HepG2 (cell line): ENCODE results near the gene ZPR1. TPM values are rescaled to one million over a fixed set of nuclear protein-coding genes. Genes with fewer than 3 reads are reported as not detected.
A peak's percentile ranks its signal among the peaks of the same experiment; 100 is the strongest.

Experiments used
- CEBPB ChIP-seq: IDR thresholded peaks from 2 replicates; pipeline ENCODE4 v1.6.1; 2011; ENCODE audit warnings: low read depth, low read length, improper control_type of control experiment, borderline replicate concordance
- HBP1 ChIP-seq: IDR thresholded peaks from 2 replicates; pipeline ENCODE4 v1.6.1; 2016; ENCODE audit warnings: low read depth, control low read depth
- HMGXB4 ChIP-seq, 2 experiments: sonication (generic) in 1 of 2; formaldehyde crosslinking in 1 of 2; IDR thresholded peaks; 2 replicates each; pipeline versions ENCODE4 v1.4.0 to v1.6.1; 2018 to 2020; ENCODE audit warnings: missing genetic modification reagents in 2 of 2, borderline replicate concordance in 1 of 2, low read depth in 1 of 2, mild to moderate bottlenecking in 1 of 2, missing biosample characterization in 1 of 2
- HOXA3 ChIP-seq: sonication (generic); formaldehyde crosslinking; IDR thresholded peaks from 2 replicates; pipeline ENCODE4 v1.5.0; 2020; ENCODE audit warnings: missing genetic modification reagents
- IRF9 ChIP-seq: sonication (generic); formaldehyde crosslinking; IDR thresholded peaks from 2 replicates; pipeline ENCODE4 v1.8.0; 2022; ENCODE audit warnings: missing genetic modification reagents, mild to moderate bottlenecking, borderline replicate concordance
- POLR2A ChIP-seq, 2 experiments: IDR thresholded peaks; 2 replicates each; pipeline ENCODE4 v1.6.1; 2011; ENCODE audit warnings: low read depth in 2 of 2, low read length in 2 of 2, mild to moderate bottlenecking in 1 of 2, moderate library complexity in 1 of 2; ENCODE audit not compliant: insufficient read depth in 1 of 2
- SP2 ChIP-seq: sonication (generic); formaldehyde crosslinking; IDR thresholded peaks from 2 replicates; pipeline ENCODE4 v1.5.1; 2020; ENCODE audit warnings: mild to moderate bottlenecking, missing genetic modification reagents
- THAP7 ChIP-seq: sonication (generic); formaldehyde crosslinking; IDR thresholded peaks from 2 replicates; pipeline ENCODE4 v1.8.1; 2023; ENCODE audit warnings: mild to moderate bottlenecking, missing genetic modification reagents
- YY1 ChIP-seq: IDR thresholded peaks from 2 replicates; pipeline ENCODE4 v1.6.1; 2011; ENCODE audit warnings: low read length, low read depth, moderate library complexity, mild to moderate bottlenecking; ENCODE audit not compliant: insufficient read depth, insufficient replicate concordance
- ZNF431 ChIP-seq: sonication (generic); formaldehyde crosslinking; IDR thresholded peaks from 2 replicates; pipeline ENCODE4 v1.9.0; 2022; ENCODE audit warnings: missing genetic modification reagents, low read depth, mild to moderate bottlenecking, borderline replicate concordance
- ZNF501 ChIP-seq: sonication (generic); formaldehyde crosslinking; IDR thresholded peaks from 2 replicates; pipeline ENCODE4 v1.5.1; 2020; ENCODE audit warnings: mild to moderate bottlenecking, moderate library complexity, missing genetic modification reagents
- ZNF607 ChIP-seq: sonication (generic); formaldehyde crosslinking; IDR thresholded peaks from 2 replicates; pipeline ENCODE4 v1.5.1; 2020; ENCODE audit warnings: missing genetic modification reagents, mild to moderate bottlenecking, borderline replicate concordance
- polyA plus RNA-seq, 8 experiments: library from polyadenylated mRNA; depleted of rRNA in 3 of 8; stranded (reverse) in 7 of 8; unstranded in 1 of 8; fragments of >200 nt; fragmentation: Illumina TruSeq in 4 of 8; extraction: Trizol in 4 of 8; gene quantifications; 2 replicates each; pipeline versions ENCODE4 v1.2.1 to v1.2.3, GENCODE V29; 2011 to 2016; ENCODE audit warnings: low read depth in 4 of 8, missing spikeins in 1 of 8, mixed read lengths in 1 of 8; ENCODE audit not compliant: insufficient read depth in 1 of 8
- total RNA-seq, 5 experiments: library from RNA; depleted of rRNA; stranded (reverse); fragments of >200 nt; fragmentation: Illumina TruSeq; extraction: Trizol; gene quantifications; 2 replicates each; pipeline ENCODE4 v1.2.3, GENCODE V29; 2016; ENCODE audit warnings: low read depth in 1 of 5
- TF ChIP-seq, protein P1 (sequence below): sonication (generic); formaldehyde crosslinking; IDR thresholded peaks from 2 replicates; pipeline ENCODE4 v1.5.0; 2020; ENCODE audit warnings: mild to moderate bottlenecking, missing genetic modification reagents
- TF ChIP-seq, protein P2 (sequence below): sonication (generic); formaldehyde crosslinking; IDR thresholded peaks from 2 replicates; pipeline ENCODE4 v1.4.0; 2020; ENCODE audit warnings: mild to moderate bottlenecking, missing genetic modification reagents
- TF ChIP-seq, protein P3 (sequence below): sonication (generic); formaldehyde crosslinking; IDR thresholded peaks from 2 replicates; pipeline ENCODE4 v1.5.1; 2020; ENCODE audit warnings: missing genetic modification reagents, mild to moderate bottlenecking, borderline replicate concordance
- TF ChIP-seq, protein P4 (sequence below): sonication (generic); formaldehyde crosslinking; IDR thresholded peaks from 2 replicates; pipeline ENCODE4 v1.9.0; 2022; ENCODE audit warnings: missing genetic modification reagents, mild to moderate bottlenecking, borderline replicate concordance

Gene ZPR1
- total and polyA plus RNA-seq, 2 of the 13 experiments (the other 11 are each of a cell fraction or from before 2014, with no cell fraction given): 40.0 to 79.3 TPM

DNA sequence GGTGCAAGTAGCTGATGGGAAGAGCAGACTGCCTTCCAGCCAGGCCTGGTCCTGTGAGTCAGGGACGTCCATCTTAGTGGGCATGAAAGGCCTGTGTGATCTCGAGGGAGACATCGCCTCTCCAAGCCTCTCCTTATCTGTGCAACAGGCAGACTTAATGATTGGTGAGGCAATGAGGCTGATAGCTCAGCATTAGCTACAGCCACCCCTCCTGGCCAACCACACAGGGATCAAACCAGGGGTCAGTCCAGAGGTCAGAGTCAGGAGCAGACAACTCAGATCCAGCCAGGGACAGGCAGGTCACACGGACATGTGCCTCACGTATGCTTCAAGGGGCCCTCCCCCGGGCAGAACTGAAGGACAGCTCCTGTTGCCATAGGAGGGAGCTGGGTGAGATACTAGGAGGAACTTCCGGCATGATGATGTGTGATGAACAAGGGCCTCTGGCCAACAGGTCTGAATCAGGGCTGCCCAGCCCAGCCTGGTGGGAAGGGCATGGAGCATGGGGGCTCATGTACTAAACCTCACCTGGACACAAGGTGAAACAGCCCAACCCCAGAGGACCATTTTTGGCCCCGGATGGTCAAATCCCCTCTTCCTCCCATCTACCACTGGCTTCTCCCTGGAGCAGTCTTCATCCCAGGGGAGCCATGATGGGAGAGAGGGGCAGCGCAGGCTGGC is 39.1 kb upstream of the ZPR1 start (continued):
- TF ChIP-seq THAP7 (CRISPR knock-in tag) (no peak), HOXA3 (CRISPR knock-in tag) (peak; percentile 88), CEBPB (peak; percentile 85), HMGXB4 (CRISPR knock-in tag; IDR thresholded peaks at IDR 0.05; ENCODE audit: borderline replicate concordance in 1 of 2, low read depth in 1 of 2) (peak; percentile 51 to 66; a peak in 3 of 4 replicates), ZNF431 (CRISPR knock-in tag) (peak; percentile 92; the same call in 1 of the 2 replicates), HBP1 (CRISPR knock-in tag) (no peak; the same call in 1 of the 2 replicates), IRF9 (CRISPR knock-in tag) (peak; percentile 70; the same call in 1 of the 2 replicates), SP2 (CRISPR knock-in tag) (no peak; the same call in 1 of the 2 replicates), POLR2A (IDR thresholded peaks at IDR 0.05; ENCODE audit: insufficient read depth in 1 of 2, low read depth in 2 of 2, low read length in 2 of 2) (peak in 1 of 2 experiments; percentile 54; a peak in 2 of 4 replicates), YY1 (peak; percentile 17), ZNF501 (CRISPR knock-in tag) (peak; percentile 37), ZNF607 (CRISPR knock-in tag) (no peak; the same call in 1 of the 2 replicates)
- TF ChIP-seq, protein P1, sequence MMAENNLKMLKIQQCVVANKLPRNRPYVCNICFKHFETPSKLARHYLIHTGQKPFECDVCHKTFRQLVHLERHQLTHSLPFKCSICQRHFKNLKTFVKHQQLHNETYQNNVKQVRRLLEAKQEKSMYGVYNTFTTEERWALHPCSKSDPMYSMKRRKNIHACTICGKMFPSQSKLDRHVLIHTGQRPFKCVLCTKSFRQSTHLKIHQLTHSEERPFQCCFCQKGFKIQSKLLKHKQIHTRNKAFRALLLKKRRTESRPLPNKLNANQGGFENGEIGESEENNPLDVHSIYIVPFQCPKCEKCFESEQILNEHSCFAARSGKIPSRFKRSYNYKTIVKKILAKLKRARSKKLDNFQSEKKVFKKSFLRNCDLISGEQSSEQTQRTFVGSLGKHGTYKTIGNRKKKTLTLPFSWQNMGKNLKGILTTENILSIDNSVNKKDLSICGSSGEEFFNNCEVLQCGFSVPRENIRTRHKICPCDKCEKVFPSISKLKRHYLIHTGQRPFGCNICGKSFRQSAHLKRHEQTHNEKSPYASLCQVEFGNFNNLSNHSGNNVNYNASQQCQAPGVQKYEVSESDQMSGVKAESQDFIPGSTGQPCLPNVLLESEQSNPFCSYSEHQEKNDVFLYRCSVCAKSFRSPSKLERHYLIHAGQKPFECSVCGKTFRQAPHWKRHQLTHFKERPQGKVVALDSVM (CRISPR knock-in tag): no peak; the same call in 1 of the 2 replicates
- TF ChIP-seq, protein P2, sequence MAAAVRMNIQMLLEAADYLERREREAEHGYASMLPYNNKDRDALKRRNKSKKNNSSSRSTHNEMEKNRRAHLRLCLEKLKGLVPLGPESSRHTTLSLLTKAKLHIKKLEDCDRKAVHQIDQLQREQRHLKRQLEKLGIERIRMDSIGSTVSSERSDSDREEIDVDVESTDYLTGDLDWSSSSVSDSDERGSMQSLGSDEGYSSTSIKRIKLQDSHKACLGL (CRISPR knock-in tag): peak; percentile 68; the same call in 1 of the 2 replicates
- TF ChIP-seq, protein P3, sequence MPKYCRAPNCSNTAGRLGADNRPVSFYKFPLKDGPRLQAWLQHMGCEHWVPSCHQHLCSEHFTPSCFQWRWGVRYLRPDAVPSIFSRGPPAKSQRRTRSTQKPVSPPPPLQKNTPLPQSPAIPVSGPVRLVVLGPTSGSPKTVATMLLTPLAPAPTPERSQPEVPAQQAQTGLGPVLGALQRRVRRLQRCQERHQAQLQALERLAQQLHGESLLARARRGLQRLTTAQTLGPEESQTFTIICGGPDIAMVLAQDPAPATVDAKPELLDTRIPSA: no peak
- TF ChIP-seq, protein P4, sequence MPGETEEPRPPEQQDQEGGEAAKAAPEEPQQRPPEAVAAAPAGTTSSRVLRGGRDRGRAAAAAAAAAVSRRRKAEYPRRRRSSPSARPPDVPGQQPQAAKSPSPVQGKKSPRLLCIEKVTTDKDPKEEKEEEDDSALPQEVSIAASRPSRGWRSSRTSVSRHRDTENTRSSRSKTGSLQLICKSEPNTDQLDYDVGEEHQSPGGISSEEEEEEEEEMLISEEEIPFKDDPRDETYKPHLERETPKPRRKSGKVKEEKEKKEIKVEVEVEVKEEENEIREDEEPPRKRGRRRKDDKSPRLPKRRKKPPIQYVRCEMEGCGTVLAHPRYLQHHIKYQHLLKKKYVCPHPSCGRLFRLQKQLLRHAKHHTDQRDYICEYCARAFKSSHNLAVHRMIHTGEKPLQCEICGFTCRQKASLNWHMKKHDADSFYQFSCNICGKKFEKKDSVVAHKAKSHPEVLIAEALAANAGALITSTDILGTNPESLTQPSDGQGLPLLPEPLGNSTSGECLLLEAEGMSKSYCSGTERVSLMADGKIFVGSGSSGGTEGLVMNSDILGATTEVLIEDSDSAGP (CRISPR knock-in tag): peak; percentile 79
